ENCODE measurements around the gene RECQL5.

The RECQL5 gene

DNA sequence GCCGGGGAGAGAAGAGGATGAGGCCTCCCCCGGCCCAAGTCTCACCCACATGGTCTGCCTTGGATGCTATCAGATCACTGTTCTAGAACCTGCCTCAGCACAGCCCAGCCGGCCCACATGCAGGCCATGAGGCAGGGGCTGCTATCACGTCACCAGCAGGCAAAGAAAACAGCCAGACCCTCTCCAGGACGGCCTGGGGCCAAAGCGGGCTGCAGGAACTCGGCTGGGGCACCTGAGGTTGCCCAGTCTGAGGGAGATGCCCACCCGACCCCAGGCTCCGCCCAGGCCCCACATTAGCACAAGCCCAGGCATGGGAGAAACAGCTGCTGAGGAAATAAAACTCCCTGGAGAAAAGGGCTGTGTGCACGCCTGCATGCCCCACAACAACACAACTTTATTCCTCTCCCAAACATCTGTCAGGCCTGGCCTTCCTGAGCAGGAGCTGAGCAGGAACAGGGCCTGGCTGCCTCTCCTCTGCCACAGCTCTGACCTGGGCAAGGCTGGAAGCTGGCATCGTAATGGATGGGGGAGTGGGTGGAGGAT, 40.4 kb downstream of the RECQL5 start:
- H3K27me3 ChIP-seq (ENCODE audit: low read depth, low read length), result no peaks in the 10 kb centered on the region
- H3K27ac ChIP-seq (ENCODE audit: low read length), result no peak overlapping the region
- no peak overlapping the region for H3K4me3 ChIP-seq (ENCODE audit: low read length)
- TF ChIP-seq EZH2phosphoT487 (IDR thresholded peaks at IDR 0.05; ENCODE audit: low read depth), result no peak
- TF ChIP-seq, protein P1, sequence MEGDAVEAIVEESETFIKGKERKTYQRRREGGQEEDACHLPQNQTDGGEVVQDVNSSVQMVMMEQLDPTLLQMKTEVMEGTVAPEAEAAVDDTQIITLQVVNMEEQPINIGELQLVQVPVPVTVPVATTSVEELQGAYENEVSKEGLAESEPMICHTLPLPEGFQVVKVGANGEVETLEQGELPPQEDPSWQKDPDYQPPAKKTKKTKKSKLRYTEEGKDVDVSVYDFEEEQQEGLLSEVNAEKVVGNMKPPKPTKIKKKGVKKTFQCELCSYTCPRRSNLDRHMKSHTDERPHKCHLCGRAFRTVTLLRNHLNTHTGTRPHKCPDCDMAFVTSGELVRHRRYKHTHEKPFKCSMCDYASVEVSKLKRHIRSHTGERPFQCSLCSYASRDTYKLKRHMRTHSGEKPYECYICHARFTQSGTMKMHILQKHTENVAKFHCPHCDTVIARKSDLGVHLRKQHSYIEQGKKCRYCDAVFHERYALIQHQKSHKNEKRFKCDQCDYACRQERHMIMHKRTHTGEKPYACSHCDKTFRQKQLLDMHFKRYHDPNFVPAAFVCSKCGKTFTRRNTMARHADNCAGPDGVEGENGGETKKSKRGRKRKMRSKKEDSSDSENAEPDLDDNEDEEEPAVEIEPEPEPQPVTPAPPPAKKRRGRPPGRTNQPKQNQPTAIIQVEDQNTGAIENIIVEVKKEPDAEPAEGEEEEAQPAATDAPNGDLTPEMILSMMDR (IDR thresholded peaks at IDR 0.05; ENCODE audit: low read depth, low read length), result no peak
- H2AFZ ChIP-seq (ENCODE audit: low read depth, low read length), result no peak overlapping the region
- no peaks in the 10 kb centered on the region for H3K4me1 ChIP-seq (ENCODE audit: low read length)
- no peaks in the 10 kb centered on the region for H4K20me1 ChIP-seq (ENCODE audit: insufficient read depth, low read length)
- no peaks in the 10 kb centered on the region for H3K79me2 ChIP-seq (ENCODE audit: low read length)
- no peak overlapping the region for H3K4me2 ChIP-seq (ENCODE audit: low read length)
- peaks cover 3% of the 10 kb centered on the region for H3K36me3 ChIP-seq (replicated peaks; ENCODE audit: low read depth, low read length)
- no peaks in the 10 kb centered on the region for H3K9me3 ChIP-seq (ENCODE audit: insufficient read depth, low read length)
- H3K9ac ChIP-seq (ENCODE audit: low read length), result no peak overlapping the region

GRCh38 chr17:75625813-75626486, 41.0 kb downstream of the RECQL5 start:
- H3K4me3 ChIP-seq (ENCODE audit: low read length), result no peak overlapping the region
- no peaks in the 10 kb centered on the region for H3K79me2 ChIP-seq (ENCODE audit: low read length)
- no peak overlapping the region for H3K9ac ChIP-seq (ENCODE audit: low read length)
- no peaks in the 10 kb centered on the region for H3K9me3 ChIP-seq (ENCODE audit: insufficient read depth, low read length)
- no peaks in the 10 kb centered on the region for H4K20me1 ChIP-seq (ENCODE audit: insufficient read depth, low read length)
- no peak overlapping the region for H3K27ac ChIP-seq (ENCODE audit: low read length)
- no peak overlapping the region for H2AFZ ChIP-seq (ENCODE audit: low read depth, low read length)
- H3K4me2 ChIP-seq (ENCODE audit: low read length), result no peak overlapping the region
- TF ChIP-seq EZH2phosphoT487 (IDR thresholded peaks at IDR 0.05; ENCODE audit: low read depth), result no peak
- TF ChIP-seq, protein P1 (IDR thresholded peaks at IDR 0.05; ENCODE audit: low read depth, low read length), result peak; percentile 62
- peaks cover 3% of the 10 kb centered on the region for H3K36me3 ChIP-seq (replicated peaks; ENCODE audit: low read depth, low read length)
- no peaks in the 10 kb centered on the region for H3K27me3 ChIP-seq (ENCODE audit: low read depth, low read length)
- no peaks in the 10 kb centered on the region for H3K4me1 ChIP-seq (ENCODE audit: low read length)

GRCh38 chr17:75624714-75625345, 42.1 kb downstream of the RECQL5 start:
- no peak overlapping the region for H3K9ac ChIP-seq (ENCODE audit: low read length)

GRCh38 chr17:75624021-75624420, 42.9 kb downstream of the RECQL5 start:
- no peak overlapping the region for H3K9ac ChIP-seq (ENCODE audit: low read length)
- H2AFZ ChIP-seq (ENCODE audit: low read depth, low read length), result no peak overlapping the region
- no peaks in the 10 kb centered on the region for H4K20me1 ChIP-seq (ENCODE audit: insufficient read depth, low read length)
- H3K27ac ChIP-seq (ENCODE audit: low read length), result no peak overlapping the region
- no peaks in the 10 kb centered on the region for H3K9me3 ChIP-seq (ENCODE audit: insufficient read depth, low read length)
- H3K4me2 ChIP-seq (ENCODE audit: low read length), result no peak overlapping the region
- H3K36me3 ChIP-seq (replicated peaks; ENCODE audit: low read depth, low read length), result peaks cover 3% of the 10 kb centered on the region
- no peaks in the 10 kb centered on the region for H3K79me2 ChIP-seq (ENCODE audit: low read length)
- no peaks in the 10 kb centered on the region for H3K27me3 ChIP-seq (ENCODE audit: low read depth, low read length)
- no peaks in the 10 kb centered on the region for H3K4me1 ChIP-seq (ENCODE audit: low read length)
- TF ChIP-seq EZH2phosphoT487 (IDR thresholded peaks at IDR 0.05; ENCODE audit: low read depth), result no peak
- TF ChIP-seq, protein P1 (IDR thresholded peaks at IDR 0.05; ENCODE audit: low read depth, low read length), result no peak
- no peak overlapping the region for H3K4me3 ChIP-seq (ENCODE audit: low read length)

More at GRCh38 chr17:75624714-75625345, 42.1 kb downstream of the RECQL5 start:
- Histone ChIP-seq H3K27ac (ENCODE audit: low read length) (no peak overlapping the region), H4K20me1 (ENCODE audit: insufficient read depth, low read length) (no peaks in the 10 kb centered on the region), H3K27me3 (ENCODE audit: low read depth, low read length) (no peaks in the 10 kb centered on the region), H3K4me1 (ENCODE audit: low read length) (no peaks in the 10 kb centered on the region), H3K79me2 (ENCODE audit: low read length) (no peaks in the 10 kb centered on the region), H3K4me3 (ENCODE audit: low read length) (no peak overlapping the region), H3K4me2 (ENCODE audit: low read length) (no peak overlapping the region), H3K9me3 (ENCODE audit: insufficient read depth, low read length) (no peaks in the 10 kb centered on the region), H2AFZ (ENCODE audit: low read depth, low read length) (no peak overlapping the region), H3K36me3 (replicated peaks; ENCODE audit: low read depth, low read length) (peaks cover 3% of the 10 kb centered on the region)
- TF ChIP-seq EZH2phosphoT487 (IDR thresholded peaks at IDR 0.05; ENCODE audit: low read depth), result no peak
- TF ChIP-seq, protein P1 (IDR thresholded peaks at IDR 0.05; ENCODE audit: low read depth, low read length), result no peak
